Breast epithelium (tissue), 4 donors: ENCODE results near the gene KCNQ2. TPM values are rescaled to one million over a fixed set of nuclear protein-coding genes. Genes with fewer than 3 reads are reported as not detected.

Source experiments
- DNase-seq, 2 donors: peaks; one replicate each; pipeline ENCODE4 v3.0.0-alpha.2; 2019; ENCODE audit warnings: low spot score in 2 of 2
- H3K27ac ChIP-seq, 2 donors: fragments of 200-600 bp; sonication (generic) in 1 of 2; one replicate each; pipeline ENCODE4 v1.5.1; 2016 to 2019; ENCODE audit warnings: mild to moderate bottlenecking in 1 of 2
- H3K27me3 ChIP-seq, 2 donors: fragments of 200-600 bp; sonication (generic) in 1 of 2; one replicate each; pipeline versions ENCODE4 v1.5.1 to v1.6.0; 2017 to 2019; ENCODE audit warnings: control low read depth in 1 of 2, mild to moderate bottlenecking in 1 of 2
- H3K36me3 ChIP-seq: fragments of 200-600 bp; one replicate; pipeline ENCODE4 v1.5.1; 2019
- H3K4me1 ChIP-seq, 2 donors: fragments of 200-600 bp; sonication (generic); one replicate each; pipeline ENCODE4 v1.5.1; 2016 to 2019; ENCODE audit warnings: control low read depth in 1 of 2
- H3K4me3 ChIP-seq, 3 donors: fragments of 200-600 bp; sonication (generic); 1 replicate in 2 of 3; 2 replicates in 1 of 3; pipeline ENCODE4 v1.5.1; 2016 to 2019; ENCODE audit warnings: mild to moderate bottlenecking in 3 of 3, moderate library complexity in 2 of 3
- H3K9me3 ChIP-seq, 2 donors: fragments of 200-600 bp; sonication (generic) in 1 of 2; one replicate each; pipeline ENCODE4 v1.5.1; 2016 to 2019; ENCODE audit warnings: control low read depth in 1 of 2
- CTCF ChIP-seq, 3 donors: fragments of 450-650 bp; IDR thresholded peaks; one replicate each; pipeline ENCODE4 v1.5.1; 2016 to 2017; ENCODE audit warnings: antibody characterized with exemption in 3 of 3, mild to moderate bottlenecking in 3 of 3, moderate library complexity in 3 of 3
- POLR2A ChIP-seq: fragments of 450-650 bp; IDR thresholded peaks from one replicate; pipeline ENCODE4 v1.6.1; 2016; ENCODE audit warnings: antibody characterized with exemption, mild to moderate bottlenecking, moderate library complexity
- POLR2AphosphoS5 ChIP-seq, 3 donors: sonication (generic); formaldehyde crosslinking; IDR thresholded peaks; one replicate each; pipeline ENCODE4 v1.6.1; 2017; ENCODE audit warnings: antibody characterized with exemption in 3 of 3
- intact Hi-C: fragments of 100-400 bp; cut with DNase I; formaldehyde crosslinking; loops from one replicate; pipeline ENCODE4 v1.15.1; 2023; ENCODE audit warnings: low total_unique reads
- total RNA-seq, 3 donors: library from RNA; depleted of rRNA; stranded (reverse); fragments of >200 nt; gene quantifications; one replicate each; pipeline ENCODE4 v1.1.0, GENCODE V29; 2016

Gene KCNQ2
- total RNA-seq, 3 donors from 2014 or later = not detected

- no peak overlapping the region for H3K27ac ChIP-seq
- H3K4me3 ChIP-seq = no peak overlapping the region
- H3K27me3 ChIP-seq = peaks cover 0 to 48% of the 10 kb centered on the region in 2 donors
- DNase-seq = no peak
- intact Hi-C loops = loop anchor here (5.0 kb wide), 1 partner anchor 632 kb away; no protein-coding TSS in a partner anchor
- no peak for TF ChIP-seq CTCF (IDR thresholded peaks at IDR 0.05)
- no peak for TF ChIP-seq POLR2AphosphoS5 (IDR thresholded peaks at IDR 0.05)
- H3K9me3 ChIP-seq = no peaks in the 10 kb centered on the region
- no peaks in the 10 kb centered on the region for H3K36me3 ChIP-seq
- H3K4me1 ChIP-seq = no peaks in the 10 kb centered on the region
Measured at GRCh38 chr20:63409066-63409833, 63.2 kb downstream of the KCNQ2 start.

GRCh38 chr20:63408684-63409046, 63.8 kb downstream of the KCNQ2 start:
- intact Hi-C loops = loop anchor here (5.0 kb wide), 1 partner anchor 631 kb away; no protein-coding TSS in a partner anchor
- TF ChIP-seq POLR2A (no peak), POLR2AphosphoS5 (IDR thresholded peaks at IDR 0.05) (no peak), CTCF (IDR thresholded peaks at IDR 0.05) (no peak)
- Histone ChIP-seq H3K4me1 (no peaks in the 10 kb centered on the region), H3K36me3 (no peaks in the 10 kb centered on the region), H3K27ac (no peak overlapping the region), H3K4me3 (no peak overlapping the region), H3K9me3 (no peaks in the 10 kb centered on the region), H3K27me3 (peaks cover 0 to 48% of the 10 kb centered on the region in 2 donors)
- no peak for DNase-seq

GRCh38 chr20:63407928-63408683, 64.3 kb downstream of the KCNQ2 start:
- Histone ChIP-seq H3K36me3 (no peaks in the 10 kb centered on the region), H3K27me3 (peaks cover 0 to 48% of the 10 kb centered on the region in 2 donors), H3K4me3 (no peak overlapping the region), H3K4me1 (no peaks in the 10 kb centered on the region), H3K9me3 (no peaks in the 10 kb centered on the region), H3K27ac (no peak overlapping the region)
- intact Hi-C loops = loop anchor here (5.0 kb wide), 1 partner anchor 631 kb away; no protein-coding TSS in a partner anchor
- DNase-seq = no peak
- no peak for TF ChIP-seq CTCF (IDR thresholded peaks at IDR 0.05)
- TF ChIP-seq POLR2A = no peak
- TF ChIP-seq POLR2AphosphoS5 (IDR thresholded peaks at IDR 0.05) = no peak

- Histone ChIP-seq H3K4me3 (no peak overlapping the region), H3K9me3 (no peaks in the 10 kb centered on the region), H3K27me3 (peaks cover 0 to 49% of the 10 kb centered on the region in 2 donors), H3K4me1 (no peaks in the 10 kb centered on the region), H3K36me3 (no peaks in the 10 kb centered on the region), H3K27ac (no peak overlapping the region)
- TF ChIP-seq CTCF (IDR thresholded peaks at IDR 0.05) (no peak), POLR2A (no peak), POLR2AphosphoS5 (IDR thresholded peaks at IDR 0.05) (no peak)
- DNase-seq = no peak
- intact Hi-C loops = loop anchor here (5.0 kb wide), 1 partner anchor 629 kb away; no protein-coding TSS in a partner anchor
Measured at GRCh38 chr20:63406617-63407245, 65.7 kb downstream of the KCNQ2 start.
